ENCODE results near the gene GIGYF2. TPM values are rescaled to one million over a fixed set of nuclear protein-coding genes. Genes with fewer than 3 reads are reported as not detected.

Gene GIGYF2
- total RNA-seq, 3 donors from 2014 or later = 44.1 to 53.7 (median 47.4) TPM

GRCh38 chr2:232863996-232864395, 166.9 kb downstream of the GIGYF2 start:
- Mint-ChIP-seq H3K4me1 (ENCODE audit: low read depth) (no peaks in the 10 kb centered on the region), H3K27me3 (ENCODE audit: low read depth) (no peaks in the 10 kb centered on the region), H3K36me3 (ENCODE audit: insufficient read depth) (peaks cover 3% of the 10 kb centered on the region), H3K9me3 (no peaks in the 10 kb centered on the region), H3K4me3 (no peak overlapping the region)
- no peak for DNase-seq
- ATAC-seq = no peak

- Mint-ChIP-seq H3K36me3 (ENCODE audit: insufficient read depth) (no peaks in the 10 kb centered on the region), H3K4me3 (no peak overlapping the region), H3K27me3 (ENCODE audit: low read depth) (no peaks in the 10 kb centered on the region), H3K9me3 (no peaks in the 10 kb centered on the region), H3K4me1 (ENCODE audit: low read depth) (no peaks in the 10 kb centered on the region)
- DNase-seq = no peak
- no peak for ATAC-seq
These were observed 168.0 kb downstream of the GIGYF2 start for GRCh38 chr2:232865165-232865564.

- Mint-ChIP-seq H3K27me3 (ENCODE audit: low read depth) (no peaks in the 10 kb centered on the region), H3K36me3 (ENCODE audit: insufficient read depth) (no peaks in the 10 kb centered on the region), H3K4me1 (ENCODE audit: low read depth) (no peaks in the 10 kb centered on the region), H3K9me3 (no peaks in the 10 kb centered on the region), H3K4me3 (no peak overlapping the region)
- DNase-seq (no peak), ATAC-seq (no peak)
These were observed 169.0 kb downstream of the GIGYF2 start for GRCh38 chr2:232866104-232866503.

- Mint-ChIP-seq H3K36me3 (ENCODE audit: insufficient read depth) (no peaks in the 10 kb centered on the region), H3K9me3 (no peaks in the 10 kb centered on the region), H3K27me3 (ENCODE audit: low read depth) (peaks cover 8% of the 10 kb centered on the region), H3K4me3 (no peak overlapping the region), H3K4me1 (ENCODE audit: low read depth) (no peaks in the 10 kb centered on the region)
- DNase-seq = no peak
- ATAC-seq = no peak
These were observed 172.2 kb downstream of the GIGYF2 start for GRCh38 chr2:232869138-232870017.

- no peak for ATAC-seq
- peaks cover 2% of the 10 kb centered on the region for H3K4me1 Mint-ChIP-seq (ENCODE audit: low read depth)
- H3K27me3 Mint-ChIP-seq (ENCODE audit: low read depth) = peaks cover 16% of the 10 kb centered on the region
- no peaks in the 10 kb centered on the region for H3K9me3 Mint-ChIP-seq
- H3K4me3 Mint-ChIP-seq = no peak within 1 kb of the TSS
- H3K36me3 Mint-ChIP-seq (ENCODE audit: insufficient read depth) = no peaks in the 10 kb centered on the region
- DNase-seq = no peak
These were observed 173.1 kb downstream of the GIGYF2 start, which contains the start of gene SNORC for GRCh38 chr2:232870018-232870765. SNORC (plus strand) TSS chr2:232870264; CDS start chr2:232870342, 78 bp downstream.

- Mint-ChIP-seq H3K9me3 (no peaks in the 10 kb centered on the region), H3K27me3 (ENCODE audit: low read depth) (peaks cover 22% of the 10 kb centered on the region), H3K4me1 (ENCODE audit: low read depth) (peaks cover 7% of the 10 kb centered on the region), H3K36me3 (ENCODE audit: insufficient read depth) (no peaks in the 10 kb centered on the region), H3K4me3 (no peak overlapping the region)
- no peak for ATAC-seq
- no peak for DNase-seq
These were observed 173.7 kb downstream of the GIGYF2 start for GRCh38 chr2:232870766-232871371.

- Mint-ChIP-seq H3K4me1 (ENCODE audit: low read depth) (peaks cover 7% of the 10 kb centered on the region), H3K9me3 (no peaks in the 10 kb centered on the region), H3K4me3 (no peak overlapping the region), H3K27me3 (ENCODE audit: low read depth) (peaks cover 22% of the 10 kb centered on the region), H3K36me3 (ENCODE audit: insufficient read depth) (no peaks in the 10 kb centered on the region)
- DNase-seq (no peak), ATAC-seq (no peak)
These were observed 174.3 kb downstream of the GIGYF2 start for GRCh38 chr2:232871418-232871834.

GRCh38 chr2:232871835-232872736, 175.0 kb downstream of the GIGYF2 start:
- no peaks in the 10 kb centered on the region for H3K9me3 Mint-ChIP-seq

GRCh38 chr2:232872826-232873225, 175.7 kb downstream of the GIGYF2 start:
- Mint-ChIP-seq H3K36me3 (ENCODE audit: insufficient read depth) (no peaks in the 10 kb centered on the region), H3K9me3 (no peaks in the 10 kb centered on the region), H3K4me3 (no peak overlapping the region), H3K27me3 (ENCODE audit: low read depth) (peaks cover 25% of the 10 kb centered on the region), H3K4me1 (ENCODE audit: low read depth) (peaks cover 8% of the 10 kb centered on the region)
- no peak for DNase-seq
- ATAC-seq = no peak

More at GRCh38 chr2:232871835-232872736, 175.0 kb downstream of the GIGYF2 start:
- DNase-seq = no peak
- Mint-ChIP-seq H3K4me1 (ENCODE audit: low read depth) (peaks cover 7% of the 10 kb centered on the region), H3K4me3 (no peak overlapping the region), H3K36me3 (ENCODE audit: insufficient read depth) (no peaks in the 10 kb centered on the region), H3K27me3 (ENCODE audit: low read depth) (peaks cover 22% of the 10 kb centered on the region)
- ATAC-seq = no peak

GRCh38 chr2:232873292-232873908, 176.3 kb downstream of the GIGYF2 start:
- Mint-ChIP-seq H3K4me1 (ENCODE audit: low read depth) (peaks cover 8% of the 10 kb centered on the region), H3K9me3 (no peaks in the 10 kb centered on the region), H3K36me3 (ENCODE audit: insufficient read depth) (no peaks in the 10 kb centered on the region), H3K27me3 (ENCODE audit: low read depth) (peaks cover 27% of the 10 kb centered on the region), H3K4me3 (no peak overlapping the region)
- ATAC-seq (no peak), DNase-seq (no peak)

- no peak for ATAC-seq
- Mint-ChIP-seq H3K9me3 (no peaks in the 10 kb centered on the region), H3K27me3 (ENCODE audit: low read depth) (peaks cover 27% of the 10 kb centered on the region)
These were observed 176.9 kb downstream of the GIGYF2 start for GRCh38 chr2:232873909-232874641.

GRCh38 chr2:232874677-232875223, 177.6 kb downstream of the GIGYF2 start:
- no peak for DNase-seq
- peaks cover 8% of the 10 kb centered on the region for H3K4me1 Mint-ChIP-seq (ENCODE audit: low read depth)
- no peak for ATAC-seq
- no peak overlapping the region for H3K4me3 Mint-ChIP-seq
- H3K36me3 Mint-ChIP-seq (ENCODE audit: insufficient read depth) = no peaks in the 10 kb centered on the region
- no peaks in the 10 kb centered on the region for H3K9me3 Mint-ChIP-seq
- H3K27me3 Mint-ChIP-seq (ENCODE audit: low read depth) = peaks cover 27% of the 10 kb centered on the region

More at GRCh38 chr2:232873909-232874641, 176.9 kb downstream of the GIGYF2 start:
- H3K4me1 Mint-ChIP-seq (ENCODE audit: low read depth) = peaks cover 8% of the 10 kb centered on the region
- DNase-seq = no peak
- no peak overlapping the region for H3K4me3 Mint-ChIP-seq
- no peaks in the 10 kb centered on the region for H3K36me3 Mint-ChIP-seq (ENCODE audit: insufficient read depth)
